ENCODE measurements around the gene B3GNT8. TPM values are rescaled to one million over a fixed set of nuclear protein-coding genes. Genes with fewer than 3 reads are reported as not detected.
A peak's percentile ranks its signal among the peaks of the same experiment; 100 is the strongest.

Gene B3GNT8
- total and polyA plus RNA-seq, 2 experiments from 2014 or later, result 0.71 to 1.8 TPM

DNA sequence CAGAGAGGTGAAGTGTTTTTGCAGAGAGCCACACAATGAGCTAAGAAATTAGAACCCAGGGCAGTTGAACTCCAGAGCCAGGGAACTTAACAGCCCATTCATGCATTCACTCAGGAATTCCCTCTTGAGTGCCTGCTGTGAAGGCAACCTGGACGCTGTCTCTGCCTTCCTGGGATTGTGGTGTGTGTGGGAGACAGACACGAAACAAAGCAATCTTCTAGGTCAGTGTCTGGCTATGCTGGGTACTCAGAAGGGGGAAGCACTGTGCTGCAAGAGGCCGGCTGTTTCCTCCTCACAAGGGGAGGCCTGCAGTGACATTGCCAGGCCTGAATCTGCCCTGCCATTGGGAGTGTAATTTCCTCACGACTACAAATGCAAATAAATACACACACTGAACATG is 19.9 kb downstream of the B3GNT8 start:
- Histone ChIP-seq H3K9me2 (ENCODE audit: insufficient read depth) (no peaks in the 10 kb centered on the region), H3K27me3 (ENCODE audit: insufficient read depth) (no peaks in the 10 kb centered on the region), H4K20me1 (replicated peaks; ENCODE audit: insufficient read depth) (no peaks in the 10 kb centered on the region; the same call in 1 of the 2 replicates), H3F3A (replicated peaks; ENCODE audit: low read depth) (peaks cover 7% of the 10 kb centered on the region; the same call in 1 of the 2 replicates), H3K27ac (ENCODE audit: low read depth) (peak overlapping the region; percentile 67), H3K4me2 (no peak overlapping the region), H3K4me3 (no peak overlapping the region), H3K4me1 (ENCODE audit: insufficient read depth) (no peaks in the 10 kb centered on the region), H3K79me2 (replicated peaks; ENCODE audit: insufficient read depth) (no peaks in the 10 kb centered on the region), H2AFZ (no peak overlapping the region), H3K36me3 (ENCODE audit: insufficient read depth) (no peaks in the 10 kb centered on the region)
- ATAC-seq (peak; percentile 56), DNase-seq (ENCODE audit: low spot score) (peak; percentile 53)
- Mint-ChIP-seq H3K4me3 (no peak overlapping the region), H3K27ac (peak overlapping the region; percentile 4; the same call in 1 of the 2 replicates), H3K4me1 (peaks cover 8% of the 10 kb centered on the region), H3K27me3 (ENCODE audit: insufficient read depth, low read depth, poor library complexity) (peaks cover 4% of the 10 kb centered on the region), H3K9me3 (no peaks in the 10 kb centered on the region), H3K36me3 (ENCODE audit: low read depth) (no peaks in the 10 kb centered on the region)
- TF ChIP-seq, protein P1, sequence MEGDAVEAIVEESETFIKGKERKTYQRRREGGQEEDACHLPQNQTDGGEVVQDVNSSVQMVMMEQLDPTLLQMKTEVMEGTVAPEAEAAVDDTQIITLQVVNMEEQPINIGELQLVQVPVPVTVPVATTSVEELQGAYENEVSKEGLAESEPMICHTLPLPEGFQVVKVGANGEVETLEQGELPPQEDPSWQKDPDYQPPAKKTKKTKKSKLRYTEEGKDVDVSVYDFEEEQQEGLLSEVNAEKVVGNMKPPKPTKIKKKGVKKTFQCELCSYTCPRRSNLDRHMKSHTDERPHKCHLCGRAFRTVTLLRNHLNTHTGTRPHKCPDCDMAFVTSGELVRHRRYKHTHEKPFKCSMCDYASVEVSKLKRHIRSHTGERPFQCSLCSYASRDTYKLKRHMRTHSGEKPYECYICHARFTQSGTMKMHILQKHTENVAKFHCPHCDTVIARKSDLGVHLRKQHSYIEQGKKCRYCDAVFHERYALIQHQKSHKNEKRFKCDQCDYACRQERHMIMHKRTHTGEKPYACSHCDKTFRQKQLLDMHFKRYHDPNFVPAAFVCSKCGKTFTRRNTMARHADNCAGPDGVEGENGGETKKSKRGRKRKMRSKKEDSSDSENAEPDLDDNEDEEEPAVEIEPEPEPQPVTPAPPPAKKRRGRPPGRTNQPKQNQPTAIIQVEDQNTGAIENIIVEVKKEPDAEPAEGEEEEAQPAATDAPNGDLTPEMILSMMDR (conservative IDR thresholded peaks at IDR 0.05; ENCODE audit: low read depth in 2 of 2), result no peak
- TF ChIP-seq, protein P2, sequence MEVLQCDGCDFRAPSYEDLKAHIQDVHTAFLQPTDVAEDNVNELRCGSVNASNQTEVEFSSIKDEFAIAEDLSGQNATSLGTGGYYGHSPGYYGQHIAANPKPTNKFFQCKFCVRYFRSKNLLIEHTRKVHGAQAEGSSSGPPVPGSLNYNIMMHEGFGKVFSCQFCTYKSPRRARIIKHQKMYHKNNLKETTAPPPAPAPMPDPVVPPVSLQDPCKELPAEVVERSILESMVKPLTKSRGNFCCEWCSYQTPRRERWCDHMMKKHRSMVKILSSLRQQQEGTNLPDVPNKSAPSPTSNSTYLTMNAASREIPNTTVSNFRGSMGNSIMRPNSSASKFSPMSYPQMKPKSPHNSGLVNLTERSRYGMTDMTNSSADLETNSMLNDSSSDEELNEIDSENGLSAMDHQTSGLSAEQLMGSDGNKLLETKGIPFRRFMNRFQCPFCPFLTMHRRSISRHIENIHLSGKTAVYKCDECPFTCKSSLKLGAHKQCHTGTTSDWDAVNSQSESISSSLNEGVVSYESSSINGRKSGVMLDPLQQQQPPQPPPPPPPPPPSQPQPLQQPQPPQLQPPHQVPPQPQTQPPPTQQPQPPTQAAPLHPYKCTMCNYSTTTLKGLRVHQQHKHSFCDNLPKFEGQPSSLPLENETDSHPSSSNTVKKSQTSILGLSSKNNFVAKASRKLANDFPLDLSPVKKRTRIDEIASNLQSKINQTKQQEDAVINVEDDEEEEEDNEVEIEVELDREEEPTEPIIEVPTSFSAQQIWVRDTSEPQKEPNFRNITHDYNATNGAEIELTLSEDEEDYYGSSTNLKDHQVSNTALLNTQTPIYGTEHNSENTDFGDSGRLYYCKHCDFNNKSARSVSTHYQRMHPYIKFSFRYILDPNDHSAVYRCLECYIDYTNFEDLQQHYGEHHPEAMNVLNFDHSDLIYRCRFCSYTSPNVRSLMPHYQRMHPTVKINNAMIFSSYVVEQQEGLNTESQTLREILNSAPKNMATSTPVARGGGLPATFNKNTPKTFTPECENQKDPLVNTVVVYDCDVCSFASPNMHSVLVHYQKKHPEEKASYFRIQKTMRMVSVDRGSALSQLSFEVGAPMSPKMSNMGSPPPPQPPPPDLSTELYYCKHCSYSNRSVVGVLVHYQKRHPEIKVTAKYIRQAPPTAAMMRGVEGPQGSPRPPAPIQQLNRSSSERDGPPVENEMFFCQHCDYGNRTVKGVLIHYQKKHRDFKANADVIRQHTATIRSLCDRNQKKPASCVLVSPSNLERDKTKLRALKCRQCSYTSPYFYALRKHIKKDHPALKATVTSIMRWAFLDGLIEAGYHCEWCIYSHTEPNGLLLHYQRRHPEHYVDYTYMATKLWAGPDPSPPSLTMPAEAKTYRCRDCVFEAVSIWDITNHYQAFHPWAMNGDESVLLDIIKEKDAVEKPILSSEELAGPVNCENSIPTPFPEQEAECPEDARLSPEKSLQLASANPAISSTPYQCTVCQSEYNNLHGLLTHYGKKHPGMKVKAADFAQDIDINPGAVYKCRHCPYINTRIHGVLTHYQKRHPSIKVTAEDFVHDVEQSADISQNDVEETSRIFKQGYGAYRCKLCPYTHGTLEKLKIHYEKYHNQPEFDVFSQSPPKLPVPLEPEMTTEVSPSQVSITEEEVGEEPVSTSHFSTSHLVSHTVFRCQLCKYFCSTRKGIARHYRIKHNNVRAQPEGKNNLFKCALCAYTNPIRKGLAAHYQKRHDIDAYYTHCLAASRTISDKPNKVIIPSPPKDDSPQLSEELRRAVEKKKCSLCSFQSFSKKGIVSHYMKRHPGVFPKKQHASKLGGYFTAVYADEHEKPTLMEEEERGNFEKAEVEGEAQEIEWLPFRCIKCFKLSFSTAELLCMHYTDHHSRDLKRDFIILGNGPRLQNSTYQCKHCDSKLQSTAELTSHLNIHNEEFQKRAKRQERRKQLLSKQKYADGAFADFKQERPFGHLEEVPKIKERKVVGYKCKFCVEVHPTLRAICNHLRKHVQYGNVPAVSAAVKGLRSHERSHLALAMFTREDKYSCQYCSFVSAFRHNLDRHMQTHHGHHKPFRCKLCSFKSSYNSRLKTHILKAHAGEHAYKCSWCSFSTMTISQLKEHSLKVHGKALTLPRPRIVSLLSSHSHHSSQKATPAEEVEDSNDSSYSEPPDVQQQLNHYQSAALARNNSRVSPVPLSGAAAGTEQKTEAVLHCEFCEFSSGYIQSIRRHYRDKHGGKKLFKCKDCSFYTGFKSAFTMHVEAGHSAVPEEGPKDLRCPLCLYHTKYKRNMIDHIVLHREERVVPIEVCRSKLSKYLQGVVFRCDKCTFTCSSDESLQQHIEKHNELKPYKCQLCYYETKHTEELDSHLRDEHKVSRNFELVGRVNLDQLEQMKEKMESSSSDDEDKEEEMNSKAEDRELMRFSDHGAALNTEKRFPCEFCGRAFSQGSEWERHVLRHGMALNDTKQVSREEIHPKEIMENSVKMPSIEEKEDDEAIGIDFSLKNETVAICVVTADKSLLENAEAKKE (CRISPR knock-in tag; IDR thresholded peaks at IDR 0.05), result no peak
- TF ChIP-seq EZH2 (IDR thresholded peaks at IDR 0.05; ENCODE audit: low read depth, unreplicated experiment) (no peak), NANOG (IDR thresholded peaks at IDR 0.05; ENCODE audit: borderline replicate concordance) (no peak), STAT1 (IDR thresholded peaks at IDR 0.05; ENCODE audit: unreplicated experiment) (no peak), CREB1 (CRISPR knock-in tag; IDR thresholded peaks at IDR 0.05; ENCODE audit: low read depth) (no peak), JUNB (IDR thresholded peaks at IDR 0.05; ENCODE audit: unreplicated experiment) (no peak), ZNF114 (CRISPR knock-in tag; IDR thresholded peaks at IDR 0.05) (no peak), ZNF331 (CRISPR knock-in tag; IDR thresholded peaks at IDR 0.05; ENCODE audit: low read depth) (no peak), POLR2AphosphoS5 (IDR thresholded peaks at IDR 0.05; ENCODE audit: low read depth) (no peak)
- TF ChIP-seq, protein P3, sequence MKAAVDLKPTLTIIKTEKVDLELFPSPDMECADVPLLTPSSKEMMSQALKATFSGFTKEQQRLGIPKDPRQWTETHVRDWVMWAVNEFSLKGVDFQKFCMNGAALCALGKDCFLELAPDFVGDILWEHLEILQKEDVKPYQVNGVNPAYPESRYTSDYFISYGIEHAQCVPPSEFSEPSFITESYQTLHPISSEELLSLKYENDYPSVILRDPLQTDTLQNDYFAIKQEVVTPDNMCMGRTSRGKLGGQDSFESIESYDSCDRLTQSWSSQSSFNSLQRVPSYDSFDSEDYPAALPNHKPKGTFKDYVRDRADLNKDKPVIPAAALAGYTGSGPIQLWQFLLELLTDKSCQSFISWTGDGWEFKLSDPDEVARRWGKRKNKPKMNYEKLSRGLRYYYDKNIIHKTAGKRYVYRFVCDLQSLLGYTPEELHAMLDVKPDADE (IDR thresholded peaks at IDR 0.05), result no peak
- TF ChIP-seq, protein P4, sequence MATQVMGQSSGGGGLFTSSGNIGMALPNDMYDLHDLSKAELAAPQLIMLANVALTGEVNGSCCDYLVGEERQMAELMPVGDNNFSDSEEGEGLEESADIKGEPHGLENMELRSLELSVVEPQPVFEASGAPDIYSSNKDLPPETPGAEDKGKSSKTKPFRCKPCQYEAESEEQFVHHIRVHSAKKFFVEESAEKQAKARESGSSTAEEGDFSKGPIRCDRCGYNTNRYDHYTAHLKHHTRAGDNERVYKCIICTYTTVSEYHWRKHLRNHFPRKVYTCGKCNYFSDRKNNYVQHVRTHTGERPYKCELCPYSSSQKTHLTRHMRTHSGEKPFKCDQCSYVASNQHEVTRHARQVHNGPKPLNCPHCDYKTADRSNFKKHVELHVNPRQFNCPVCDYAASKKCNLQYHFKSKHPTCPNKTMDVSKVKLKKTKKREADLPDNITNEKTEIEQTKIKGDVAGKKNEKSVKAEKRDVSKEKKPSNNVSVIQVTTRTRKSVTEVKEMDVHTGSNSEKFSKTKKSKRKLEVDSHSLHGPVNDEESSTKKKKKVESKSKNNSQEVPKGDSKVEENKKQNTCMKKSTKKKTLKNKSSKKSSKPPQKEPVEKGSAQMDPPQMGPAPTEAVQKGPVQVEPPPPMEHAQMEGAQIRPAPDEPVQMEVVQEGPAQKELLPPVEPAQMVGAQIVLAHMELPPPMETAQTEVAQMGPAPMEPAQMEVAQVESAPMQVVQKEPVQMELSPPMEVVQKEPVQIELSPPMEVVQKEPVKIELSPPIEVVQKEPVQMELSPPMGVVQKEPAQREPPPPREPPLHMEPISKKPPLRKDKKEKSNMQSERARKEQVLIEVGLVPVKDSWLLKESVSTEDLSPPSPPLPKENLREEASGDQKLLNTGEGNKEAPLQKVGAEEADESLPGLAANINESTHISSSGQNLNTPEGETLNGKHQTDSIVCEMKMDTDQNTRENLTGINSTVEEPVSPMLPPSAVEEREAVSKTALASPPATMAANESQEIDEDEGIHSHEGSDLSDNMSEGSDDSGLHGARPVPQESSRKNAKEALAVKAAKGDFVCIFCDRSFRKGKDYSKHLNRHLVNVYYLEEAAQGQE (IDR thresholded peaks at IDR 0.05; ENCODE audit: unreplicated experiment), result no peak

Measured in GM23338 (cell line).